ENCODE results near the gene USPL1. TPM values are rescaled to one million over a fixed set of nuclear protein-coding genes. Genes with fewer than 3 reads are reported as not detected.

USPL1 gene
- polyA plus RNA-seq, 2 of the 4 experiments (the other 2 are of a cell fraction): 7.6 to 22.7 TPM

- DNase-seq (ENCODE audit: low read depth in 1 of 2, low spot score in 1 of 2): no peak
- peak overlapping the region; percentile 80 to 91; a peak in 5 of 6 replicates for H3K27ac ChIP-seq
- POLR2A ChIA-PET: interaction anchor here (0.6 to 1.2 kb wide), 4 partner anchors 50 to 103 kb away, joined by 3 to 7 read pairs (median 4); partner anchors contain the start of gene USPL1
- CTCF ChIA-PET: interaction anchor here (1.1 kb wide), 1 partner anchor 14 kb away, joined by 3 read pairs; no protein-coding TSS in a partner anchor
- peak overlapping the region; percentile 83 for H3K4me2 ChIP-seq
- TF ChIP-seq HES2 (IDR thresholded peaks at IDR 0.05) (no peak), POLR2A (IDR thresholded peaks at IDR 0.05; ENCODE audit: low read length) (no peak), CBX8 (IDR thresholded peaks at IDR 0.05) (no peak), RFX5 (IDR thresholded peaks at IDR 0.05) (no peak), MAZ (IDR thresholded peaks at IDR 0.05; ENCODE audit: borderline replicate concordance, low read depth, low read length) (no peak), CTCF (IDR thresholded peaks at IDR 0.05) (no peak), RARB (CRISPR knock-in tag; IDR thresholded peaks at IDR 0.05) (no peak), RAD21 (conservative IDR thresholded peaks at IDR 0.05 in 1 of 2, IDR thresholded peaks at IDR 0.05 in 1 of 2) (no peak), POLR2AphosphoS2 (conservative IDR thresholded peaks at IDR 0.05; ENCODE audit: low read length) (no peak), MAFK (IDR thresholded peaks at IDR 0.05; ENCODE audit: partially characterized antibody) (no peak), JUN (IDR thresholded peaks at IDR 0.05) (no peak), KDM5A (IDR thresholded peaks at IDR 0.05) (no peak), ATOH8 (CRISPR knock-in tag; IDR thresholded peaks at IDR 0.05; ENCODE audit: low read depth) (no peak), HOXB5 (CRISPR knock-in tag; IDR thresholded peaks at IDR 0.05) (no peak), E2F6 (IDR thresholded peaks at IDR 0.05; ENCODE audit: borderline replicate concordance, low read depth) (no peak), RCOR1 (IDR thresholded peaks at IDR 0.05; ENCODE audit: low read depth, low read length) (no peak), BCL3 (IDR thresholded peaks at IDR 0.05) (no peak), HOXB13 (CRISPR knock-in tag; IDR thresholded peaks at IDR 0.05; ENCODE audit: low read depth) (no peak), GATA3 (IDR thresholded peaks at IDR 0.05; ENCODE audit: borderline replicate concordance) (no peak), SMC3 (IDR thresholded peaks at IDR 0.05) (no peak)
- no peaks in the 10 kb centered on the region for H3K9me3 ChIP-seq
- peaks cover 12% of the 10 kb centered on the region for H3K4me1 ChIP-seq
- WGBS (ENCODE audit: missing lambda C conversion rate): 88% methylated on average over 14 of the region's 14 CpGs
- FAIRE-seq: no peak
- H3K4me3 ChIP-seq: no peak overlapping the region; the same call in 2 of the 3 replicates
- ATAC-seq: peak in 1 of 2 experiments; percentile 36; a peak in 1 of 6 replicates
Observed at GRCh38 chr13:30689752-30690151, 72.0 kb downstream of the USPL1 start.

- POLR2A ChIA-PET: interaction anchor here (0.6 to 1.2 kb wide), 7 partner anchors 9 to 440 kb away, joined by 3 to 7 read pairs (median 4); partner anchors contain the start of gene USPL1
- peak; percentile 94 to 98 for ATAC-seq
- H3K4me3 ChIP-seq: peak overlapping the region; percentile 36
- H3K4me1 ChIP-seq: peaks cover 12% of the 10 kb centered on the region
- H3K9me3 ChIP-seq: no peaks in the 10 kb centered on the region
- WGBS (ENCODE audit: missing lambda C conversion rate): 18% methylated on average over 20 of the region's 21 CpGs
- CTCF ChIA-PET: interaction anchor here (0.6 to 1.2 kb wide), 4 partner anchors 14 to 175 kb away, joined by 3 read pairs; no protein-coding TSS in a partner anchor
- TF ChIP-seq E2F6 (IDR thresholded peaks at IDR 0.05; ENCODE audit: borderline replicate concordance, low read depth) (0 out of 2 replicates have a peak, but pooled peaks have one; percentile 35), JUN (IDR thresholded peaks at IDR 0.05) (peak in 1 of 2 experiments; percentile 43; a peak in 1 of 5 replicates), GATA3 (IDR thresholded peaks at IDR 0.05; ENCODE audit: borderline replicate concordance) (0 out of 2 replicates have a peak, but pooled peaks have one; percentile 16), USF2 (IDR thresholded peaks at IDR 0.05) (0 out of 2 replicates have a peak, but pooled peaks have one; percentile 32), RAD21 (conservative IDR thresholded peaks at IDR 0.05 in 1 of 2, IDR thresholded peaks at IDR 0.05 in 1 of 2) (0 out of 5 replicates have a peak, but pooled peaks of 1 of the 2 experiments have one; percentile 10), KDM1A (IDR thresholded peaks at IDR 0.05; ENCODE audit: low read depth) (no peak)
- peak; percentile 49 to 76 for DNase-seq (ENCODE audit: low read depth in 1 of 2, low spot score in 1 of 2)
- H3K27ac ChIP-seq: peak overlapping the region; percentile 80 to 91
- peak overlapping the region; percentile 83 for H3K4me2 ChIP-seq
- FAIRE-seq: no peak
Observed at GRCh38 chr13:30690282-30691188, 72.8 kb downstream of the USPL1 start.

All from A549 (cell line).